ENCODE data around the gene IL11RA.

Gene IL11RA

DNA sequence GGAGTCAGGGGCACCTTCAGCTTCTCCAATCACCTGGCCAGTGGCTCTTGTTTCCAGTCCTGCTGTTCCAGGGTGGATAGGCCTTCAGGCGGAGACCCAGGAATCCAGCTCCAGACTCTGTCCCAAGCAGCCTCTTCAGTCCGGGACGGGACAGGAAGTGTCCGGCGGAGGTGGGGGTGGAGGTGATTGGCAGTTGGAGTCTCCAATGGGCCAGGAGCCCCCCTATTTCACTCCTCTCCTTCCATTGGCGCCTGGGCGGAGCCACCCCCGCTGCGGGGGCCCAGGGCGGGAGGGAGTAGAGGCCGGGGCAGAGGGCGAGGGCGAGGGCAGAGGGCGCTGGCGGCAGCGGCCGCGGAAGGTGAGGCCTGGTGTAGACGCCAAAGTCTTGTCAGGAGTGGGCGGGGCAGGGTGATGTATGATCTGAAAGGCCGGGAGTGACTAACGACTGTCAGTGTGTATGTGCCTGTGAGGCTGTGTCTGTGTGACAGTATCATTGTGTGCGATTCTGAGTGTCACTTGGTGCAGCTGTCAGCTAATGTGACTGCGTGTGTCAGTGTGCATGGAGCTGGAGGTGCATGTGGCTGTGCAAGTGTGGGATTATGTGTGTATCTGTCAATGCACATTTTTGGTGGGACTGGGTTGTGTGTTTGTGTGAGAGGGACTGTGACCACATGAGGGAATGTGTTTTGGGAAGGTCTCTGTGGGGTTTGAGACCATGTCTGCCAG is at the start of gene IL11RA:
IL11RA (plus strand) TSS at position 310 of the 726 bp plus-strand sequence. CDS start 3,033 bp downstream, outside the sequence.
- in situ Hi-C loops (cut with HindIII; ENCODE audit: low sequenced_read_pairs) = no loop called here
- peak within 1 kb of the TSS; percentile 35 for H3K4me3 ChIP-seq (ENCODE audit: low read depth, low read length)
- DNase-seq (ENCODE audit: low read depth) = no peak
- no peak for TF ChIP-seq CTCF (IDR thresholded peaks at IDR 0.05; ENCODE audit: low read depth, low read length, missing control alignments)

- peak; percentile 90 for TF ChIP-seq CTCF (IDR thresholded peaks at IDR 0.05; ENCODE audit: low read depth, low read length, missing control alignments)
- DNase-seq (ENCODE audit: low read depth) = peak; percentile 54
- no peak overlapping the region for H3K4me3 ChIP-seq (ENCODE audit: low read depth, low read length)
- in situ Hi-C loops (cut with HindIII; ENCODE audit: low sequenced_read_pairs) = no loop called here
These were observed 48.3 kb upstream of the IL11RA start for GRCh38 chr9:34603610-34604231.

DNA sequence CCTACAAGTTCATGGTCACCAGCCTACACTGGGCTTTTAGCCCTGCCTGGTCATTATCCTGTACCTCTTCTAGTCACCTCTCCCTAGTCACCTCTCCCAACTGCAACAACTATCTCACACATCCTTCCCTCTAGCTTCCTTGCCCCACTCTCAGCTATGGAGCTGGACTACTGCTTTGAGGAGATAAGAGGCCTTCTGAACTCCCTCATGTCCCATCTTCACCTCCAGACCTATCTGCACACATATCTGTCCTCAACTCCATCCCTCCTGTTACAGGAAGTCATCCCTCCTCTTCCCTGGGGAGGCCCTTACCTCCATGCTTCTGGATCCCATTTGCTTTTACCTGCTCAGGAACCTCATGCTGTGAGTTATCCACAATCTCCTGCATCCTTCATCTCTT is 45.8 kb upstream of the IL11RA start:
- DNase-seq (ENCODE audit: low read depth) = no peak
- TF ChIP-seq CTCF (IDR thresholded peaks at IDR 0.05; ENCODE audit: low read depth, low read length, missing control alignments) = no peak
- no peak overlapping the region for H3K4me3 ChIP-seq (ENCODE audit: low read depth, low read length)
- in situ Hi-C loops (cut with HindIII; ENCODE audit: low sequenced_read_pairs) = no loop called here

DNA sequence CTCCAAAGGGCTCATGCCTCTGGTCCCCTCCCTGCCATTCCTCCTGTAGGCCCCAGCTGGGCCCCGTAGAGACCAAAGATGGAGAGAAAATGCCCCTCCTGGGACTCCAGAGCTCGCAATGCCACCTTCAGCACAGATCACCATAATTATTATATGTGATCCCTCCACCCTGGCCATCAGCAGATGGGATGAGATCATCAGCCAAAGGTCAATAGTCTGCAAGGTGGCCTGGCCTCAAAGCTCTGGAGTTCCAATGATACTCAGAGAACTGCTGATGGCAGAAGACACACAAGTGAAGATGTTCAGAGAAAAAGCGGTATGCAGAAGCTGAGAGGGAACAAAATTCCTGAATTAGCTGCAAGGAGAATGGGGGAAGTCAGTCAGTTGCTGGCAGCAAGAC is 45.1 kb upstream of the IL11RA start:
- no peak for TF ChIP-seq CTCF (IDR thresholded peaks at IDR 0.05; ENCODE audit: low read depth, low read length, missing control alignments)
- in situ Hi-C loops (cut with HindIII; ENCODE audit: low sequenced_read_pairs) = no loop called here
- no peak for DNase-seq (ENCODE audit: low read depth)
- H3K4me3 ChIP-seq (ENCODE audit: low read depth, low read length) = no peak overlapping the region

- TF ChIP-seq CTCF (IDR thresholded peaks at IDR 0.05; ENCODE audit: low read depth, low read length, missing control alignments) = no peak
- no peak overlapping the region for H3K4me3 ChIP-seq (ENCODE audit: low read depth, low read length)
- DNase-seq (ENCODE audit: low read depth) = no peak
- in situ Hi-C loops (cut with HindIII; ENCODE audit: low sequenced_read_pairs) = no loop called here
These were observed 44.7 kb upstream of the IL11RA start for GRCh38 chr9:34607331-34607730.

DNA sequence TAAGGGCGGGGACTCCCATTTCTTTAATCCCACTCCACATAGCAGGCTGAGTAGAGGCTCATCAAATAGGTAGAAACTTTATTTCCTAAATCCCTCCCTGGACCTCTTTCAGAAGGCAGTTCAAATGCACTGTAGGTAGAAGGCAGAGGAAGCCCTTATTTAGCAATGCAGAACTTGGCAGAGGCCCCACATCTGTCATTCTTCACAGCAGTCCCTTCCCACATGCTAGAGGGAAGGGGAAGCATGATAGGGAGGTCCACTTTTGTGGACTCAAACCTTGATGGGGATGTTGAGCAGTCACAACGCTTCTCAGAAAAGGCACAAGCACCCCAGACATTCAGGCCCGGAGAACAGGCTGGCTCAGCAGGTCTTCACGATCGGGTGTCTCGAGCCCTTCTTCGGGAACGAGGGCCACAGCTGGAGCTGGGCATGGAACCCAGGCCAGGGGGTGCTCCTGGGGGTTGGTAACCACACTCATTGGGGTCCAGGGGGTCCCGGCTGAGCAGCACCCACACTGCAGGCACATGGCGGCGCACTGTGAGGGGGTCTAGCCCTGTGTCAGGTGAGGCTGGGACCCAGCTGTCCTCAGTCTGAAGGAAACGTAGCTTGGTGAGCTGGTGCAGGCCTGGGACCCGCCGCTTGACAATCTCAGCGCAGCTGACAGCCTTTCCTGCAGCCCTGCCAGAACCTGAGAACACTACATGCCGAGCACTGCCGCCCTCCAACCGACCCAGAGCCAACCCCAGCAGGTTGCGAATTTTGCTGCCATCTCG is 41.4 kb upstream of the IL11RA start:
- no peak for TF ChIP-seq CTCF (IDR thresholded peaks at IDR 0.05; ENCODE audit: low read depth, low read length, missing control alignments)
- H3K4me3 ChIP-seq (ENCODE audit: low read depth, low read length) = peak overlapping the region; percentile 79
- no peak for DNase-seq (ENCODE audit: low read depth)
- in situ Hi-C loops (cut with HindIII; ENCODE audit: low sequenced_read_pairs) = loop anchor here (10.0 kb wide), 2 partner anchors 106 to 346 kb away; no protein-coding TSS in a partner anchor

Data from astrocyte of the cerebellum (primary cell).